ENCODE measurements around the gene DISP1.
"Not testable (repeated sequence)": the region's sequence is repeated elsewhere in the genome, so short reads cannot be mapped to it uniquely, and the experiment has no call there.

Gene DISP1

GRCh38 chr1:222843469-222844410 lies 28.9 kb downstream of the DISP1 start:
- no peak for TF ChIP-seq CTCF (IDR thresholded peaks at IDR 0.05; ENCODE audit: extremely low read depth, insufficient read depth, missing control alignments)
- DNase-seq (ENCODE audit: low spot score) = no peak
- in situ Hi-C loops (cut with MboI; ENCODE audit: low pct_unique_long_range_greater_than_20kb, low sequenced_read_pairs, unreplicated experiment) = no loop called here

- in situ Hi-C loops (cut with MboI; ENCODE audit: low pct_unique_long_range_greater_than_20kb, low sequenced_read_pairs, unreplicated experiment) = no loop called here
- TF ChIP-seq CTCF (IDR thresholded peaks at IDR 0.05; ENCODE audit: extremely low read depth, insufficient read depth, missing control alignments) = no peak
- no peak for DNase-seq (ENCODE audit: low spot score)
Measured at GRCh38 chr1:222844411-222844779, 29.6 kb downstream of the DISP1 start.

- no peak for TF ChIP-seq CTCF (IDR thresholded peaks at IDR 0.05; ENCODE audit: extremely low read depth, insufficient read depth, missing control alignments)
- in situ Hi-C loops (cut with MboI; ENCODE audit: low pct_unique_long_range_greater_than_20kb, low sequenced_read_pairs, unreplicated experiment) = no loop called here
- DNase-seq (ENCODE audit: low spot score) = no peak
Measured at GRCh38 chr1:222845763-222846162, 30.9 kb downstream of the DISP1 start.

- DNase-seq (ENCODE audit: low spot score); in situ Hi-C loops (cut with MboI; ENCODE audit: low pct_unique_long_range_greater_than_20kb, low sequenced_read_pairs, unreplicated experiment): not testable (repeated sequence)
Measured at GRCh38 chr1:222850550-222850949, 35.7 kb downstream of the DISP1 start.

GRCh38 chr1:222852326-222852725 lies 37.5 kb downstream of the DISP1 start:
- no peak for DNase-seq (ENCODE audit: low spot score)
- in situ Hi-C loops (cut with MboI; ENCODE audit: low pct_unique_long_range_greater_than_20kb, low sequenced_read_pairs, unreplicated experiment) = no loop called here

GRCh38 chr1:222861062-222861461 lies 46.2 kb downstream of the DISP1 start:
- DNase-seq (ENCODE audit: low spot score) = no peak
- in situ Hi-C loops (cut with MboI; ENCODE audit: low pct_unique_long_range_greater_than_20kb, low sequenced_read_pairs, unreplicated experiment) = no loop called here
- no peak for TF ChIP-seq CTCF (IDR thresholded peaks at IDR 0.05; ENCODE audit: extremely low read depth, insufficient read depth, missing control alignments)

More at GRCh38 chr1:222852326-222852725, 37.5 kb downstream of the DISP1 start:
- no peak for TF ChIP-seq CTCF (IDR thresholded peaks at IDR 0.05; ENCODE audit: extremely low read depth, insufficient read depth, missing control alignments)
